ENCODE data around the gene RFC5.

The RFC5 gene

GRCh38 chr12:118044075-118044474 lies 27.6 kb downstream of the RFC5 start:
- CTCF ChIA-PET = interaction anchor here (0.7 to 1.5 kb wide), 3 partner anchors 9 to 147 kb away, joined by 3 to 5 read pairs (median 3); no protein-coding TSS in a partner anchor
- POLR2A ChIA-PET = interaction anchor here (1.8 kb wide), 1 partner anchor 9 kb away, joined by 7 read pairs; no protein-coding TSS in a partner anchor
- Histone ChIP-seq H3K4me1 (ENCODE audit: control insufficient read depth, insufficient read depth, low read length) (no peaks in the 10 kb centered on the region), H3K4me3 (ENCODE audit: low read depth, low read length) (no peak overlapping the region), H3K36me3 (ENCODE audit: control insufficient read depth in 2 of 2, insufficient read depth in 1 of 2, low read length in 2 of 2) (peaks cover 22 to 53% of the 10 kb centered on the region in 2 experiments; a peak in 2 of 3 replicates), H3K27ac (ENCODE audit: extremely low read depth, low read depth, low read length) (no peak overlapping the region), H3K9me3 (ENCODE audit: control insufficient read depth, insufficient read depth, low read depth, low read length) (no peaks in the 10 kb centered on the region)
- TF ChIP-seq ZNF18 (tag by site-specific recombination; IDR thresholded peaks at IDR 0.05) (no peak), ZNF76 (tag by site-specific recombination; IDR thresholded peaks at IDR 0.05; ENCODE audit: borderline replicate concordance, low read depth) (no peak), ZNF692 (tag by site-specific recombination; IDR thresholded peaks at IDR 0.05) (no peak), ZNF654 (tag by site-specific recombination; IDR thresholded peaks at IDR 0.05; ENCODE audit: low read depth) (no peak), ZFP3 (tag by site-specific recombination; IDR thresholded peaks at IDR 0.05; ENCODE audit: low read depth) (no peak)
- TF ChIP-seq, protein P1, sequence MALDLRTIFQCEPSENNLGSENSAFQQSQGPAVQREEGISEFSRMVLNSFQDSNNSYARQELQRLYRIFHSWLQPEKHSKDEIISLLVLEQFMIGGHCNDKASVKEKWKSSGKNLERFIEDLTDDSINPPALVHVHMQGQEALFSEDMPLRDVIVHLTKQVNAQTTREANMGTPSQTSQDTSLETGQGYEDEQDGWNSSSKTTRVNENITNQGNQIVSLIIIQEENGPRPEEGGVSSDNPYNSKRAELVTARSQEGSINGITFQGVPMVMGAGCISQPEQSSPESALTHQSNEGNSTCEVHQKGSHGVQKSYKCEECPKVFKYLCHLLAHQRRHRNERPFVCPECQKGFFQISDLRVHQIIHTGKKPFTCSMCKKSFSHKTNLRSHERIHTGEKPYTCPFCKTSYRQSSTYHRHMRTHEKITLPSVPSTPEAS (tag by site-specific recombination; IDR thresholded peaks at IDR 0.05) = no peak
- TF ChIP-seq, protein P2, sequence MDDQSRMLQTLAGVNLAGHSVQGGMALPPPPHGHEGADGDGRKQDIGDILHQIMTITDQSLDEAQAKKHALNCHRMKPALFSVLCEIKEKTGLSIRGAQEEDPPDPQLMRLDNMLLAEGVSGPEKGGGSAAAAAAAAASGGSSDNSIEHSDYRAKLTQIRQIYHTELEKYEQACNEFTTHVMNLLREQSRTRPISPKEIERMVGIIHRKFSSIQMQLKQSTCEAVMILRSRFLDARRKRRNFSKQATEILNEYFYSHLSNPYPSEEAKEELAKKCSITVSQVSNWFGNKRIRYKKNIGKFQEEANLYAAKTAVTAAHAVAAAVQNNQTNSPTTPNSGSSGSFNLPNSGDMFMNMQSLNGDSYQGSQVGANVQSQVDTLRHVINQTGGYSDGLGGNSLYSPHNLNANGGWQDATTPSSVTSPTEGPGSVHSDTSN (CRISPR knock-in tag; IDR thresholded peaks at IDR 0.05) = no peak

DNA sequence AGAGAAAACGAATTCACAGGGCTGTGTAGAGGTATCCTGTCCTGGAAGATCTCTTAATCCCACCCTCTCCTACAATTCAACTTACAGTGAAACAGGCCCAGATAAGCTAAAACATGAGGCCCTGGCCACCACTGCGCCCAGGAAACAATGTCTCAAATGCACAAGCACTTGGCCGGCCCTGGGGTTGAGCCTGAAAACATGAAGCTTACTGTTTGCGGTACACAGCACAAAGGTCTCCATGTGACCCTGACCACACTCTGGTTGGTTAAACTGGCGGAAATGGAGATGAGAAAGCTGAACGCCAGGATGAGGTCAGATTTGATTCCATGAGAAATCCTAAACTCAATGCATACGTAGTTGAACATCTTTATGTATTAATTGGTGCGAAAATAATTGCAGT lies 28.1 kb downstream of the RFC5 start:
- H3K27ac ChIP-seq (ENCODE audit: extremely low read depth, low read depth, low read length) = no peak overlapping the region
- ChIA-PET POLR2A (interaction anchor here (1.8 kb wide), 1 partner anchor 10 kb away, joined by 7 read pairs; no protein-coding TSS in a partner anchor), CTCF (interaction anchor here (0.9 to 1.5 kb wide), 2 partner anchors 8 to 10 kb away, joined by 3 to 5 read pairs; no protein-coding TSS in a partner anchor)
- no peak overlapping the region for H3K4me3 ChIP-seq (ENCODE audit: low read depth, low read length)
- TF ChIP-seq SP3 (tag by site-specific recombination; IDR thresholded peaks at IDR 0.05) = no peak
- no peak for TF ChIP-seq ATF2 (tag by site-specific recombination; IDR thresholded peaks at IDR 0.05; ENCODE audit: low read depth)
- TF ChIP-seq KLF10 (tag by site-specific recombination; IDR thresholded peaks at IDR 0.05) = no peak
- TF ChIP-seq ZNF658 (tag by site-specific recombination; IDR thresholded peaks at IDR 0.05) = no peak
- no peak for TF ChIP-seq ZNF610 (tag by site-specific recombination; IDR thresholded peaks at IDR 0.05; ENCODE audit: borderline replicate concordance)
- TF ChIP-seq ZBTB48 (tag by site-specific recombination; IDR thresholded peaks at IDR 0.05) = no peak
- peaks cover 22 to 49% of the 10 kb centered on the region in 2 experiments; a peak in 2 of 3 replicates for H3K36me3 ChIP-seq (ENCODE audit: control insufficient read depth in 2 of 2, insufficient read depth in 1 of 2, low read length in 2 of 2)
- no peaks in the 10 kb centered on the region for H3K9me3 ChIP-seq (ENCODE audit: control insufficient read depth, insufficient read depth, low read depth, low read length)
- H3K4me1 ChIP-seq (ENCODE audit: control insufficient read depth, insufficient read depth, low read length) = no peaks in the 10 kb centered on the region

DNA sequence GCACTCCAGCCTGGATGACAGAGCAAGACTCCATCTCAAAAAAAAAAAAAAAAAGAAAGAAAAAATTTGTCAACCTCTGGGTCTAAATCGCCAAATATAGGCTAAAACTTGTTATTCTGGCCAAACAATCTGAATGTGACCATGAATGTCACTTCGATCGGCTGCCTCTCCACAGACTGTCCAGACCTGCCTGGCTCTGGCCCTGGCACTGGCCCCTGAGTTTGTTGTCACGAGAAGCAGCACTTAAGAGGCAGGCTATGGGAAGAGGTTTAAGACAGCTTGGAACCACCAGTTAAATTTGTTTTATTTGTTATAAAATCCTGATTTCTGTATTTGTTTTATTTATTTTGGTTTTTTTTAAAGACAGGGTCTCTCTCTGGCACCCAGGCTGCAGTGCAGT lies 29.9 kb downstream of the RFC5 start:
- no peak overlapping the region for H3K4me3 ChIP-seq (ENCODE audit: low read depth, low read length)
- no peak overlapping the region for H3K27ac ChIP-seq (ENCODE audit: extremely low read depth, low read depth, low read length)
- CTCF ChIA-PET = interaction anchor here (1.0 to 2.3 kb wide), 4 partner anchors 8 to 171 kb away, joined by 3 to 9 read pairs (median 4); no protein-coding TSS in a partner anchor
- TF ChIP-seq ZNF521 (tag by site-specific recombination; IDR thresholded peaks at IDR 0.05) = no peak
- TF ChIP-seq ZNF830 (tag by site-specific recombination; IDR thresholded peaks at IDR 0.05; ENCODE audit: low read depth) = no peak
- no peak for TF ChIP-seq TRIM28 (IDR thresholded peaks at IDR 0.05; ENCODE audit: borderline replicate concordance, low read length)
- TF ChIP-seq ZNF544 (tag by site-specific recombination; IDR thresholded peaks at IDR 0.05) = no peak
- TF ChIP-seq ZNF530 (tag by site-specific recombination; IDR thresholded peaks at IDR 0.05; ENCODE audit: low read depth) = no peak
- no peak for TF ChIP-seq ZNF621 (tag by site-specific recombination; IDR thresholded peaks at IDR 0.05)
- TF ChIP-seq ZNF670 (tag by site-specific recombination; IDR thresholded peaks at IDR 0.05; ENCODE audit: low read depth) = no peak
- TF ChIP-seq TCF7L2 (IDR thresholded peaks at IDR 0.05; ENCODE audit: borderline replicate concordance, low read depth, low read length) = no peak
- POLR2A ChIA-PET = no interaction called here
- no peaks in the 10 kb centered on the region for H3K9me3 ChIP-seq (ENCODE audit: control insufficient read depth, insufficient read depth, low read depth, low read length)
- peaks cover 28 to 46% of the 10 kb centered on the region in 2 experiments; a peak in 2 of 3 replicates for H3K36me3 ChIP-seq (ENCODE audit: control insufficient read depth in 2 of 2, insufficient read depth in 1 of 2, low read length in 2 of 2)
- H3K4me1 ChIP-seq (ENCODE audit: control insufficient read depth, insufficient read depth, low read length) = no peaks in the 10 kb centered on the region
